HUES6 (cell line): ENCODE results near the gene SLC25A20.
A peak's percentile ranks its signal among the peaks of the same experiment; 100 is the strongest.

Experiments
- H3K27ac ChIP-seq: 2 replicates; pipeline ENCODE4 v1.7.0; 2013; ENCODE audit warnings: low read depth, mild to moderate bottlenecking, low read length, inconsistent platforms
- H3K27me3 ChIP-seq: 2 replicates; pipeline ENCODE4 v1.6.1; 2013; ENCODE audit warnings: low read length; ENCODE audit not compliant: control insufficient read depth, insufficient read depth
- H3K36me3 ChIP-seq: 2 replicates; pipeline ENCODE4 v1.6.1; 2013; ENCODE audit warnings: low read length; ENCODE audit not compliant: control insufficient read depth, insufficient read depth
- H3K4me1 ChIP-seq: 2 replicates; pipeline ENCODE4 v1.6.1; 2013; ENCODE audit warnings: low read length; ENCODE audit not compliant: control insufficient read depth, insufficient read depth
- H3K4me3 ChIP-seq: 2 replicates; pipeline ENCODE4 v1.5.1; 2013; ENCODE audit warnings: low read depth, low read length
- H3K9ac ChIP-seq: one replicate; pipeline ENCODE4 v1.6.1; 2013; ENCODE audit warnings: mild to moderate bottlenecking, low read length
- H3K9me3 ChIP-seq: 2 replicates; pipeline ENCODE4 v1.6.1; 2013; ENCODE audit warnings: low read depth, low read length; ENCODE audit not compliant: control insufficient read depth, insufficient read depth

The SLC25A20 gene

GRCh38 chr3:48858709-48859108 is 40.0 kb downstream of the SLC25A20 start:
- no peak overlapping the region for H3K9ac ChIP-seq
- H3K9me3 ChIP-seq = no peaks in the 10 kb centered on the region
- no peaks in the 10 kb centered on the region for H3K27me3 ChIP-seq
- H3K4me1 ChIP-seq = no peaks in the 10 kb centered on the region
- no peak overlapping the region for H3K4me3 ChIP-seq
- H3K36me3 ChIP-seq = no peaks in the 10 kb centered on the region
- H3K27ac ChIP-seq = no peak overlapping the region

- Histone ChIP-seq H3K9me3 (no peaks in the 10 kb centered on the region), H3K27me3 (no peaks in the 10 kb centered on the region), H3K27ac (no peak overlapping the region), H3K36me3 (no peaks in the 10 kb centered on the region), H3K4me1 (no peaks in the 10 kb centered on the region), H3K4me3 (no peak overlapping the region), H3K9ac (no peak overlapping the region)
Measured at GRCh38 chr3:48857641-48858040, 41.0 kb downstream of the SLC25A20 start.

GRCh38 chr3:48856469-48856868 is 42.2 kb downstream of the SLC25A20 start:
- Histone ChIP-seq H3K27me3 (no peaks in the 10 kb centered on the region), H3K9me3 (no peaks in the 10 kb centered on the region), H3K4me3 (no peak overlapping the region), H3K27ac (no peak overlapping the region), H3K9ac (no peak overlapping the region), H3K4me1 (no peaks in the 10 kb centered on the region), H3K36me3 (no peaks in the 10 kb centered on the region)

- no peak overlapping the region for H3K9ac ChIP-seq
- H3K27me3 ChIP-seq = no peaks in the 10 kb centered on the region
- H3K4me3 ChIP-seq = no peak overlapping the region
- no peaks in the 10 kb centered on the region for H3K4me1 ChIP-seq
- H3K36me3 ChIP-seq = no peaks in the 10 kb centered on the region
- no peak overlapping the region for H3K27ac ChIP-seq
- no peaks in the 10 kb centered on the region for H3K9me3 ChIP-seq
Measured at GRCh38 chr3:48855681-48856447, 42.8 kb downstream of the SLC25A20 start.

GRCh38 chr3:48852151-48852550 is 46.5 kb downstream of the SLC25A20 start:
- H3K4me1 ChIP-seq = peaks cover 6% of the 10 kb centered on the region; the same call in 1 of the 2 replicates
- H3K4me3 ChIP-seq = no peak overlapping the region
- no peaks in the 10 kb centered on the region for H3K36me3 ChIP-seq
- H3K9ac ChIP-seq = no peak overlapping the region
- no peaks in the 10 kb centered on the region for H3K9me3 ChIP-seq
- no peak overlapping the region for H3K27ac ChIP-seq
- no peaks in the 10 kb centered on the region for H3K27me3 ChIP-seq

- Histone ChIP-seq H3K27ac (no peak overlapping the region), H3K36me3 (no peaks in the 10 kb centered on the region), H3K4me3 (no peak overlapping the region), H3K27me3 (no peaks in the 10 kb centered on the region), H3K9me3 (no peaks in the 10 kb centered on the region), H3K9ac (no peak overlapping the region), H3K4me1 (peaks cover 9% of the 10 kb centered on the region)
Measured at GRCh38 chr3:48851407-48851806, 47.3 kb downstream of the SLC25A20 start.

- H3K27me3 ChIP-seq = no peaks in the 10 kb centered on the region
- peaks cover 12% of the 10 kb centered on the region for H3K4me1 ChIP-seq
- H3K9me3 ChIP-seq = no peaks in the 10 kb centered on the region
- H3K9ac ChIP-seq = no peak overlapping the region
- H3K36me3 ChIP-seq = no peaks in the 10 kb centered on the region
- no peak overlapping the region for H3K4me3 ChIP-seq
- no peak overlapping the region for H3K27ac ChIP-seq
Measured at GRCh38 chr3:48848816-48849515, 49.7 kb downstream of the SLC25A20 start.

GRCh38 chr3:48847504-48848423 is 50.9 kb downstream of the SLC25A20 start, which contains the start of gene PRKAR2A:
Gene PRKAR2A, minus strand, starts transcription at chr3:48847874. Its CDS starts 278 bp downstream, at chr3:48847596.
- Histone ChIP-seq H3K9me3 (no peaks in the 10 kb centered on the region), H3K27me3 (no peaks in the 10 kb centered on the region), H3K4me1 (peaks cover 12% of the 10 kb centered on the region), H3K27ac (no peak within 1 kb of the TSS; the same call in 1 of the 2 replicates), H3K9ac (peak within 1 kb of the TSS; percentile 51), H3K36me3 (no peaks in the 10 kb centered on the region), H3K4me3 (peak within 1 kb of the TSS; percentile 58)

GRCh38 chr3:48847053-48847503 is 51.6 kb downstream of the SLC25A20 start:
- no peaks in the 10 kb centered on the region for H3K36me3 ChIP-seq
- H3K4me3 ChIP-seq = peak overlapping the region; percentile 58
- no peaks in the 10 kb centered on the region for H3K9me3 ChIP-seq
- peak overlapping the region; percentile 50 for H3K9ac ChIP-seq
- H3K27me3 ChIP-seq = no peaks in the 10 kb centered on the region
- H3K4me1 ChIP-seq = peaks cover 12% of the 10 kb centered on the region
- no peak overlapping the region; the same call in 1 of the 2 replicates for H3K27ac ChIP-seq

GRCh38 chr3:48845170-48845569 is 53.5 kb downstream of the SLC25A20 start:
- no peak overlapping the region for H3K27ac ChIP-seq
- H3K9ac ChIP-seq = no peak overlapping the region
- no peaks in the 10 kb centered on the region for H3K27me3 ChIP-seq
- H3K4me1 ChIP-seq = peaks cover 12% of the 10 kb centered on the region
- H3K36me3 ChIP-seq = no peaks in the 10 kb centered on the region
- peak overlapping the region; percentile 22; the same call in 1 of the 2 replicates for H3K4me3 ChIP-seq
- H3K9me3 ChIP-seq = no peaks in the 10 kb centered on the region
